Activated CD8-positive, alpha-beta T cell treated with anti-CD3 and anti-CD28 coated beads for 36 hours (primary cell): Measurements from ENCODE around the gene INPP4B. TPM values are rescaled to one million over a fixed set of nuclear protein-coding genes. Genes with fewer than 3 reads are reported as not detected.

ENCODE experiments used
- ATAC-seq: fragments of 200-7000 bp; cut with Tn5 transposase; one replicate; pipeline ENCODE4 v1.10.0; 2021; ENCODE audit warnings: mild to moderate bottlenecking, moderate library complexity
- CTCF ChIA-PET: fragments of 350-600 bp; sonication (Branson Sonifier 250); formaldehyde crosslinking; loops from one replicate; lab custom pipeline; 2021; ENCODE audit warnings: antibody characterized with exemption; lab: Charles Lee
- POLR2A ChIA-PET: fragments of 350-600 bp; sonication (Branson Sonifier 250); formaldehyde crosslinking; loops from one replicate; lab custom pipeline; 2021; ENCODE audit warnings: antibody characterized with exemption; lab: Charles Lee
- DNase-seq: peaks from one replicate; pipeline ENCODE4 v3.0.0-alpha.2; 2020
- H3K27ac Mint-ChIP-seq: one replicate; pipeline ENCODE4 v1.8.0; 2021; ENCODE audit warnings: mild to moderate bottlenecking, mixed read lengths
- H3K27me3 Mint-ChIP-seq: one replicate; pipeline ENCODE4 v1.8.0; 2021; ENCODE audit warnings: mixed read lengths
- H3K36me3 Mint-ChIP-seq: one replicate; pipeline ENCODE4 v1.8.0; 2021; ENCODE audit warnings: low read depth, mixed read lengths
- H3K4me1 Mint-ChIP-seq: one replicate; pipeline ENCODE4 v1.8.0; 2021; ENCODE audit warnings: low read depth, mixed read lengths
- H3K4me3 Mint-ChIP-seq: one replicate; pipeline ENCODE4 v1.8.0; 2021; ENCODE audit warnings: mild to moderate bottlenecking, moderate library complexity, mixed read lengths
- H3K9me3 Mint-ChIP-seq: one replicate; pipeline ENCODE4 v1.8.0; 2021; ENCODE audit warnings: mixed read lengths
- intact Hi-C: fragments of 100-400 bp; cut with micrococcal nuclease; formaldehyde crosslinking; loops from one replicate; pipeline ENCODE4 v1.10.0; 2022
- total RNA-seq, 2 experiments: library from RNA; stranded (reverse); gene quantifications; one replicate each; pipeline ENCODE4 v1.2.3, GENCODE V29; 2021
- TF ChIP-seq, protein P1 (sequence below): fragments of 200-600 bp; IDR thresholded peaks from one replicate; pipeline ENCODE4 v1.8.0; 2022; ENCODE audit warnings: antibody characterized with exemption, mild to moderate bottlenecking

Gene INPP4B
- total RNA-seq, 2 experiments from 2014 or later = 46.1 to 46.9 TPM

DNA sequence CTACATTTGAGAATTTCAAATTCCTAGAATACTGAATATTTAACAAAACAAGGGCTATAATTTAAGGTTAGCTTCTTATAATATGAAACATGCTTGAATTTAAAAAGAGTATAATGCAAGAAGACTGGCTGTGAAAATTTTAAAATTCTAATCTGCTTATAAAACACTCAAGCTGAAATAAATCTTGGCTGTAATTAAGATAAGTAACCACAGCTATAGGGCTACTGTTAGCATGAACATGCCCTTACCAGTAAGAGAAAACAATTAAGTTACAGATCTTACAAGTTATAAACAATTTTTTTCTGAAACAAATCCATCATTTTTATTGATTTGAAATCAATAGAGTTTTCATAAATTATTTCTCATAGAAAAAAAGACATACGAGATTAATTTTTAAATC lies 148.2 kb downstream of the INPP4B start:
- H3K4me3 Mint-ChIP-seq = no peak overlapping the region
- no peak for ATAC-seq
- no peak overlapping the region for H3K27ac Mint-ChIP-seq
- H3K4me1 Mint-ChIP-seq = peaks cover 55% of the 10 kb centered on the region
- intact Hi-C loops = loop anchor here (10.0 kb wide), 1 partner anchor 573 kb away; no protein-coding TSS in a partner anchor
- no peaks in the 10 kb centered on the region for H3K27me3 Mint-ChIP-seq
- TF ChIP-seq, protein P1, sequence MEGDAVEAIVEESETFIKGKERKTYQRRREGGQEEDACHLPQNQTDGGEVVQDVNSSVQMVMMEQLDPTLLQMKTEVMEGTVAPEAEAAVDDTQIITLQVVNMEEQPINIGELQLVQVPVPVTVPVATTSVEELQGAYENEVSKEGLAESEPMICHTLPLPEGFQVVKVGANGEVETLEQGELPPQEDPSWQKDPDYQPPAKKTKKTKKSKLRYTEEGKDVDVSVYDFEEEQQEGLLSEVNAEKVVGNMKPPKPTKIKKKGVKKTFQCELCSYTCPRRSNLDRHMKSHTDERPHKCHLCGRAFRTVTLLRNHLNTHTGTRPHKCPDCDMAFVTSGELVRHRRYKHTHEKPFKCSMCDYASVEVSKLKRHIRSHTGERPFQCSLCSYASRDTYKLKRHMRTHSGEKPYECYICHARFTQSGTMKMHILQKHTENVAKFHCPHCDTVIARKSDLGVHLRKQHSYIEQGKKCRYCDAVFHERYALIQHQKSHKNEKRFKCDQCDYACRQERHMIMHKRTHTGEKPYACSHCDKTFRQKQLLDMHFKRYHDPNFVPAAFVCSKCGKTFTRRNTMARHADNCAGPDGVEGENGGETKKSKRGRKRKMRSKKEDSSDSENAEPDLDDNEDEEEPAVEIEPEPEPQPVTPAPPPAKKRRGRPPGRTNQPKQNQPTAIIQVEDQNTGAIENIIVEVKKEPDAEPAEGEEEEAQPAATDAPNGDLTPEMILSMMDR = no peak
- H3K36me3 Mint-ChIP-seq = peaks cover 9% of the 10 kb centered on the region
- H3K9me3 Mint-ChIP-seq = no peaks in the 10 kb centered on the region
- ChIA-PET CTCF (interaction anchor here (1.2 kb wide), 1 partner anchor 27 kb away, joined by 3 read pairs; no protein-coding TSS in a partner anchor), POLR2A (no interaction called here)
- no peak for DNase-seq

DNA sequence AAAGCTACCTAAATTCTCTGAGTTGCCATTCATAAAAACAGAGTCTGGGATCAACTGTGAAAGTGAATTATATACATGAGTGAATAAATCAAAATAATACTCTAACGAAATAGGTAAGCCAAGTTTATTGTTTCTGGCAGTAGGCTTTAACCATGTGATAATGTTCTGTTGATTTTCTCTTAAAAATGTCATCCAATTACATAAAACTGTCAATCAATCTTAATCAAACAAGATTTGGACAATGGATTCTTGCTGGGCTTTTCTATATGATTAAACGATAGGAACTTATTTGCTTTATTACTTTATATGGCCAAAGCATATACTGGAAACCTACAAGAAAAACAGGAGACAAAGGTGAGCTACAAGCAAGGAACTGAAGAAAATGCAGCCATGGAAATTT lies 148.8 kb downstream of the INPP4B start:
- TF ChIP-seq, protein P1 = no peak
- ATAC-seq = no peak

DNA sequence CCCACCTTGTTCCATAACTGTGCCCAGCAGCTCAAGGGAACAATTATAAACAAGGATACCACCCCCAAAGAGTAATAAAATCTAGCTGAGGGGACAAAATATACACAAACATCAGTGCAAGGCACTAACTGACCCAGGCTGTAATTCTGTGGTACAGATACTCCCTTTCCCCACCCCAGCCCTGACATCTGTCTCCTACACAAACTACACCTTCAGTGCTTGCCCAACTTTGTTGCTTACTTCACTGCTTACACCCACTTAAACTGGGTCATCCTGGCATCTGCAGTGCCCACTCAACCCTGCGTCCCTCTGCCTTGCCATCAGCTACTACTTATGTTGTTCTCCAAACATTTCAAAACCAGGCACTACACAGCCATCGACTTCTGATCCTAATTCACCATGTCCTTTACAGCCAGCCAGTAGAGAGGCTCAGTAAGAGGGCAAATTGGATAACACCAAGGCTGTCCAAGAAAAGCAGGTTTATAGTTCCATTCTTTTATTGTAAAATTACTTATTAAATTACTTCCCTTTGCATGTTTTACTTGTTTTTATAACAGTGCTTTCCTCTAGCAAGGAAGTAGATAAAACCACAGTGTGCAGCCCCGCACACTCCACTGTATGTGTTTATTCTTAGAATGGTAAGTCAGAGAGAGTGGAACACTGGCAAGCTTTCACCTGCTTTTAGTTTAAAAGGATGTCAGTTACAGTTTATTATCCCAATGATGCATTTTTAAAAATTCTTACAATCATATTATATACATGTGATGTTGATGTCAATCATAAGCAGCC lies 149.6 kb downstream of the INPP4B start:
- H3K27me3 Mint-ChIP-seq = no peaks in the 10 kb centered on the region
- peaks cover 53% of the 10 kb centered on the region for H3K4me1 Mint-ChIP-seq
- intact Hi-C loops = loop anchor here (10.0 kb wide), 1 partner anchor 572 kb away; no protein-coding TSS in a partner anchor
- DNase-seq (peak; percentile 34), ATAC-seq (peak; percentile 52)
- POLR2A ChIA-PET = no interaction called here
- no peaks in the 10 kb centered on the region for H3K9me3 Mint-ChIP-seq
- TF ChIP-seq, protein P1 = no peak
- peak overlapping the region; percentile 2 for H3K4me3 Mint-ChIP-seq
- peaks cover 7% of the 10 kb centered on the region for H3K36me3 Mint-ChIP-seq
- H3K27ac Mint-ChIP-seq = peak overlapping the region; percentile 89
- CTCF ChIA-PET = interaction anchor here (1.0 kb wide), 1 partner anchor 37 kb away, joined by 3 read pairs; no protein-coding TSS in a partner anchor

More for the DNA sequence above, 148.8 kb downstream of the INPP4B start:
- DNase-seq = no peak
- H3K9me3 Mint-ChIP-seq = no peaks in the 10 kb centered on the region
- intact Hi-C loops = loop anchor here (10.0 kb wide), 1 partner anchor 573 kb away; no protein-coding TSS in a partner anchor
- H3K4me1 Mint-ChIP-seq = peaks cover 53% of the 10 kb centered on the region
- ChIA-PET POLR2A (no interaction called here), CTCF (no interaction called here)
- no peaks in the 10 kb centered on the region for H3K27me3 Mint-ChIP-seq
- H3K36me3 Mint-ChIP-seq = peaks cover 7% of the 10 kb centered on the region
- peak overlapping the region; percentile 36 for H3K27ac Mint-ChIP-seq
- H3K4me3 Mint-ChIP-seq = no peak overlapping the region

DNA sequence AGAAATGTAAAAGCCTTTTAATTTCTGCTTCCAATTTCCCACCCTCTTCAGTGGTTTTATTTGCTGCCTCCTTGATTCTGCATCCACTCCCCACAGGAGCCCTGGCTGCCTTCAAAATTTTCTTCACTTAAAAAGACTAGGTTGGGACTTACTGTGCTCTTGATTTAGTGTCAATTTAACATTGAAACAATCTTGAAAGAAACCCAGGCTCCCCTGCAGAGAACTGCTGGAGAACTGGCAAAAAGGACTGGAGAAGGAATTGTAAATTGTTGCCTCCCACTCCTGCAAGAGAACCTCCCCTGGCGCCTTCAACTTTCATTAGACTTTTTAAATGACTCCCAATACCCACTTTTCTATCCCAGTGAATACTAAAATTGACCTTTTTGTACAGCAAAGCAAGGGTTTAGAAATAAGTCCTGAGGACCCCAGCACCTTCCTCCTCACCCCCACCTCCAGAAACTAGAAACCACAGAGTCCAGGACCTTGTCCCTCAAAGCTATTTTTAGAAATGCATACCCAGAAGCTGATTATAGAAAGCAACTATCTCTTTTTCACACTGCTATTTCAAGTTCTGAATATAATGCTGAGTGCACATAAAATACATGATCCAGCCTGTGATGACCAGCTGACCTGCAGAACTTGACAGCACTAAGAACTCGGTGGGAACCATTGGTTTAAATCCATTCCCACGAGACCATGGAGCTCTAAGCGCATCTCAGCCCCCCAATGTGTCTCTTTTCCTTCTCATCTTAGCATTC lies 155.5 kb downstream of the INPP4B start:
- H3K9me3 Mint-ChIP-seq = no peaks in the 10 kb centered on the region
- no peaks in the 10 kb centered on the region for H3K27me3 Mint-ChIP-seq
- H3K4me1 Mint-ChIP-seq = peaks cover 6% of the 10 kb centered on the region
- ATAC-seq (no peak), DNase-seq (no peak)
- H3K36me3 Mint-ChIP-seq = no peaks in the 10 kb centered on the region
- intact Hi-C loops = loop anchor here (10.0 kb wide), 1 partner anchor 566 kb away; no protein-coding TSS in a partner anchor
- H3K4me3 Mint-ChIP-seq = no peak overlapping the region
- TF ChIP-seq, protein P1 = no peak
- ChIA-PET CTCF (no interaction called here), POLR2A (no interaction called here)
- no peak overlapping the region for H3K27ac Mint-ChIP-seq
